ENCODE data around the gene ANKRD28.

- TF ChIP-seq CTCF (conservative IDR thresholded peaks at IDR 0.05) (no peak), EZH2 (IDR thresholded peaks at IDR 0.05; ENCODE audit: low read depth) (no peak)
These were observed 161.6 kb downstream of the ANKRD28 start for GRCh38 chr3:15636028-15636709.
